ENCODE data around the gene SLC16A1.
"Not testable (repeated sequence)": the region's sequence is repeated elsewhere in the genome, so short reads cannot be mapped to it uniquely, and the experiment has no call there.

DNA sequence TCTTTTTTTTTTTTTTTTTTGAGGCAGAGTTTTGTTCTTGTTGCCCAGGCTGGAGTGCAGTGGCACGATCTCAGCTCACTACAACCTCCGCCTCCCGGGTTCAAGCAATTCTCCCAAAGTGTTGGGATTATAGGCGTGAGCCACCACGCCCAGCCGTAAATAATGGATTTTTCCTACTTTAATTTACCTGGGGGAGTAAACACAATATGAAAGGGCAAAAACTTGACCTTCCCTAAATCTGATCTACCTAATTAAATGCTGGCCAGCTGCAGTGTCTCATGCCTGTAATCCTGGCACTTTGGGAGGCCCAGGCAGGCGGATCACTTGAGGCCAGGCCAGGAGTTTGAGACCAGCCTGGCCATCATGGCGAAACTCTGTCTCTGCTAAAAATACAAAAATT lies 25.8 kb upstream of the SLC16A1 start:
- TF ChIP-seq, protein P1, sequence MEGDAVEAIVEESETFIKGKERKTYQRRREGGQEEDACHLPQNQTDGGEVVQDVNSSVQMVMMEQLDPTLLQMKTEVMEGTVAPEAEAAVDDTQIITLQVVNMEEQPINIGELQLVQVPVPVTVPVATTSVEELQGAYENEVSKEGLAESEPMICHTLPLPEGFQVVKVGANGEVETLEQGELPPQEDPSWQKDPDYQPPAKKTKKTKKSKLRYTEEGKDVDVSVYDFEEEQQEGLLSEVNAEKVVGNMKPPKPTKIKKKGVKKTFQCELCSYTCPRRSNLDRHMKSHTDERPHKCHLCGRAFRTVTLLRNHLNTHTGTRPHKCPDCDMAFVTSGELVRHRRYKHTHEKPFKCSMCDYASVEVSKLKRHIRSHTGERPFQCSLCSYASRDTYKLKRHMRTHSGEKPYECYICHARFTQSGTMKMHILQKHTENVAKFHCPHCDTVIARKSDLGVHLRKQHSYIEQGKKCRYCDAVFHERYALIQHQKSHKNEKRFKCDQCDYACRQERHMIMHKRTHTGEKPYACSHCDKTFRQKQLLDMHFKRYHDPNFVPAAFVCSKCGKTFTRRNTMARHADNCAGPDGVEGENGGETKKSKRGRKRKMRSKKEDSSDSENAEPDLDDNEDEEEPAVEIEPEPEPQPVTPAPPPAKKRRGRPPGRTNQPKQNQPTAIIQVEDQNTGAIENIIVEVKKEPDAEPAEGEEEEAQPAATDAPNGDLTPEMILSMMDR (IDR thresholded peaks at IDR 0.05; ENCODE audit: extremely low read depth in 1 of 2, insufficient read depth in 1 of 2, low read depth in 1 of 2, low read length in 2 of 2), result not testable (repeated sequence)
- TF ChIP-seq POLR2A (IDR thresholded peaks at IDR 0.05; ENCODE audit: low read depth, low read length); EZH2 (IDR thresholded peaks at IDR 0.05; ENCODE audit: borderline replicate concordance, low read depth, low read length, severe bottlenecking): not testable (repeated sequence)

Measured in endothelial cell of umbilical vein (primary cell).